ENCODE results near the gene NPTX2. TPM values are rescaled to one million over a fixed set of nuclear protein-coding genes. Genes with fewer than 3 reads are reported as not detected.
"Not testable (repeated sequence)": the region's sequence is repeated elsewhere in the genome, so short reads cannot be mapped to it uniquely, and the experiment has no call there.

Gene NPTX2, protein sequence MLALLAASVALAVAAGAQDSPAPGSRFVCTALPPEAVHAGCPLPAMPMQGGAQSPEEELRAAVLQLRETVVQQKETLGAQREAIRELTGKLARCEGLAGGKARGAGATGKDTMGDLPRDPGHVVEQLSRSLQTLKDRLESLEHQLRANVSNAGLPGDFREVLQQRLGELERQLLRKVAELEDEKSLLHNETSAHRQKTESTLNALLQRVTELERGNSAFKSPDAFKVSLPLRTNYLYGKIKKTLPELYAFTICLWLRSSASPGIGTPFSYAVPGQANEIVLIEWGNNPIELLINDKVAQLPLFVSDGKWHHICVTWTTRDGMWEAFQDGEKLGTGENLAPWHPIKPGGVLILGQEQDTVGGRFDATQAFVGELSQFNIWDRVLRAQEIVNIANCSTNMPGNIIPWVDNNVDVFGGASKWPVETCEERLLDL
- total RNA-seq, result not detected in 2 replicates

DNA sequence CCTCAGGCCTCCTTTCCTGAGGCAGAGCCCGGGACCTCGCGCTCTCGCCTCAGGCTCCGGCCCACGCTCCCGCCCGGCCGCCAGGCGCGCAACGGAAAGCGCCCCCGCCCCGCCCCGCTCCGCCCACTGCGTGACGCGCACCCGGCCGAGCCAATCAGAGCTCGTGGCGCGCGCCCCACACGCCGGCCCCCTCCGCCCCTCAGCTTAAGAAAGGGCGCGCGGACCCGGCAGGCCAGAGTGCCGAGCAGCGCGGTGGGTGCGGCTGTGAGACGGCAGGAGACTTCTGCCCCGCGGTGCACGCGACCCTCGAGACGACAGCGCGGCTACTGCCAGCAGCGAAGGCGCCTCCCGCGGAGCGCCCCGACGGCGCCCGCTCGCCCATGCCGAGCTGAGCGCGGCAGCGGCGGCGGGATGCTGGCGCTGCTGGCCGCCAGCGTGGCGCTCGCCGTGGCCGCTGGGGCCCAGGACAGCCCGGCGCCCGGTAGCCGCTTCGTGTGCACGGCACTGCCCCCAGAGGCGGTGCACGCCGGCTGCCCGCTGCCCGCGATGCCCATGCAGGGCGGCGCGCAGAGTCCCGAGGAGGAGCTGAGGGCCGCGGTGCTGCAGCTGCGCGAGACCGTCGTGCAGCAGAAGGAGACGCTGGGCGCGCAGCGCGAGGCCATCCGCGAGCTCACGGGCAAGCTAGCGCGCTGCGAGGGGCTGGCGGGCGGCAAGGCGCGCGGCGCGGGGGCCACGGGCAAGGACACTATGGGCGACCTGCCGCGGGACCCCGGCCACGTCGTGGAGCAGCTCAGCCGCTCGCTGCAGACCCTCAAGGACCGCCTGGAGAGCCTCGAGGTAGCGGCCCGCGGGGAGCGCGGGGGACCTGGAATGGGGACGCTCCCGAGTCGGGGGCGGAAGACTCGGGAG, at the start of gene NPTX2:
Gene NPTX2 (plus strand): TSS at position 235 of the 909 bp plus-strand sequence. CDS start 177 bp downstream, at position 412.
- peaks cover 6% of the 10 kb centered on the region for H3K9me3 Mint-ChIP-seq
- no peak within 1 kb of the TSS for H3K4me3 Mint-ChIP-seq
- H3K36me3 Mint-ChIP-seq (ENCODE audit: low read depth), result no peaks in the 10 kb centered on the region
- H3K4me1 Mint-ChIP-seq, result no peaks in the 10 kb centered on the region
- DNase-seq, result peak; percentile 57
- intact Hi-C loops (cut with micrococcal nuclease), result loop anchor here (10.0 kb wide), 1 partner anchor 1593 kb away; the partner anchor contains the start of gene DLX5
- H3K27me3 Mint-ChIP-seq, result peaks cover 38% of the 10 kb centered on the region
- H3K27ac Mint-ChIP-seq, result no peak within 1 kb of the TSS

DNA sequence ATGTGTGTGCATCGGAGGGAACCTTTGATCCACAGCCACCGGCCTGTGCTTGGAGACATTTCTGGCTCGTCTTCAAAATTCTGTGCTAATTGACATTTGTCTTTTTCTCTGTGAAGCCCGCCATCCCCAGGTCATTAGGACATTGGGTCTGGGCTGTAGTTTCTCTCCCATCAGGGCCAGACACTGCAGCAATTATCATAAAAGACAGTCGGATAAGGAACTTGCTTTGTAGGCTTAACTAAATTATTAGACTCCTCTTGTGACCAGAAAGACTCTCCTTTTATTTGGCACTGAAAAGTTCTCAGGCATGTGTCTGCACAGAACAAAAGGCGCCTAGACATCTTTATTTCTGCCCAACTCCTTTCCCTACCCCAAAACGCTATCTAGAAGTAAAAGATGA, 49.1 kb upstream of the NPTX2 start:
- H3K27ac Mint-ChIP-seq, result no peak overlapping the region

DNA sequence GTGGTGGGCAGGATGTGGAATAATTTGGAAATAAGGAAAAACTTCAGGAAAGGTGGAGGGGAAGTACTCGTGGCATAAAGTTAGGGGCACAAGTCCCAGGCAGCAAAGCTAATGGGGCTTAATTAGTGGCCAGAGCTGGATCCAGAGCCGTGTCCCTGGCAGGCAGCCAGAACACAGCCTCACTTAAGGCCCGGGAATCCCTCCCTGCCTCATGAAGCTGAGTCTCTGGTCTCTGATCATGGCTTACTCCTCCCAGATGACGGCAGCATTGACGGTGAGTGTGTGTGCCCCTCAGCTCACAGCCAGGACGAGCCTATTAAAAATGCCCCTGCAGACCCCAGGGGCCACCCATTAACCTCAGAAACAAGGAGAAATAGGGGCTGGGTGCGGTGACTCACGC, 48.2 kb upstream of the NPTX2 start:
- no peak for DNase-seq
- no peaks in the 10 kb centered on the region for H3K36me3 Mint-ChIP-seq (ENCODE audit: low read depth)
- H3K4me1 Mint-ChIP-seq, result no peaks in the 10 kb centered on the region
- no peak overlapping the region for H3K4me3 Mint-ChIP-seq
- no peaks in the 10 kb centered on the region for H3K27me3 Mint-ChIP-seq
- H3K9me3 Mint-ChIP-seq, result peaks cover 9% of the 10 kb centered on the region
- no peak overlapping the region for H3K27ac Mint-ChIP-seq
- intact Hi-C loops (cut with micrococcal nuclease), result no loop called here

More for the DNA sequence above, 49.1 kb upstream of the NPTX2 start:
- peaks cover 9% of the 10 kb centered on the region for H3K9me3 Mint-ChIP-seq
- no peaks in the 10 kb centered on the region for H3K36me3 Mint-ChIP-seq (ENCODE audit: low read depth)
- intact Hi-C loops (cut with micrococcal nuclease), result no loop called here
- H3K27me3 Mint-ChIP-seq, result no peaks in the 10 kb centered on the region
- no peak for DNase-seq
- H3K4me1 Mint-ChIP-seq, result no peaks in the 10 kb centered on the region
- H3K4me3 Mint-ChIP-seq, result no peak overlapping the region

DNA sequence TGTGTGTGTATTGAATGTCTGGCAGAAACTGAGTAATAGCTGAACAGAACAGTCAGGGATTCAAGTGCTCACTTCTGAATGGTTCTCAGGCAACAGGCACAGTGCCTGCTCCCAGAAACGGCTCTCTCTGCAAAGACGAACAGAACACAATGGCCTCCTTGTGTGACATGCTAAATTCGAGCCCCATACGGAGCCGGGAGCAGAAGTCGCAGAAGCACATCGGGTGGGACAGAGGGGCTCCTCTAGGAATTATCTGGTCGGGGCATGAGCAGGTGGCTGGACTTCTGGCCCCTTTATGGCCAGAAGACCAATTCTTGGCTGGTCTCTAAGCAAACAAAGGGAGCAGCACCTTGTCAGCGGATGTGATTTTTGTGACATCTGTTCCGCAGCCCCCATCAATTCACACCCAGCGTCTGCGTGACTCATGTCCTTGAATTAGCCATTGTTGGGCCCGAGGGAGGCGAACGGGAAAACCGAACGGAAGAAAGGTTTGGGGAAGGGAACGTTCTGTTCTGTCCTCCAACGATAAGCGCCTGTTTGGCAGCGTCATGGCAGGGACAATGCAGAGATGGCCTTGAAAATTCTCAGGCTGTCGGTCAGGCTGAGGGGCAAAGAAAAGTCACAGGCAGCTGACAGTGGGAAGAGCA, 47.3 kb upstream of the NPTX2 start:
- H3K9me3 Mint-ChIP-seq, result peaks cover 7% of the 10 kb centered on the region
- no peak for DNase-seq
- H3K36me3 Mint-ChIP-seq (ENCODE audit: low read depth), result no peaks in the 10 kb centered on the region
- no peak overlapping the region for H3K27ac Mint-ChIP-seq
- no peaks in the 10 kb centered on the region for H3K27me3 Mint-ChIP-seq
- H3K4me1 Mint-ChIP-seq, result no peaks in the 10 kb centered on the region
- intact Hi-C loops (cut with micrococcal nuclease), result no loop called here
- no peak overlapping the region for H3K4me3 Mint-ChIP-seq

DNA sequence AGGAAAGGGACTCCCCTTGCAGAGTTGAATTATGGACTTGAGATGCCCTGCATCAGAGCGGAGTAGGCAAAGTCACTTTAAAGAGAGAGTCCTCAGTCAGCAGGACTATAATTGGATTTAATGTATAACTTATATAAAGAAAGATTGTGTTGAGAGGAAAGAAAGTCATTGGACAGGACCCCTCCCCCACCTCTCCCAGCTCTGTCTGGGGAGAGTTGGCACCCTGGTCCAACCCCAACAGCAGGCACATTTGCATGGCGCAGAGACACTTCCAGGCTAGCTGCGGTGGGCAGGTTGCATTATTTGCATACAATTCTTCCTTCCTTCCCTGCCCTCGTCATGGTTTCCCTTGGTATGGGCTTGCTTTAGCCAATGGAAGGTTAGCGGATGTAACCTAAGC, 46.1 kb upstream of the NPTX2 start:
- no peak for DNase-seq
- no peaks in the 10 kb centered on the region for H3K4me1 Mint-ChIP-seq
- H3K9me3 Mint-ChIP-seq, result peaks cover 4% of the 10 kb centered on the region
- no peaks in the 10 kb centered on the region for H3K27me3 Mint-ChIP-seq
- intact Hi-C loops (cut with micrococcal nuclease), result no loop called here
- no peak overlapping the region for H3K27ac Mint-ChIP-seq
- no peaks in the 10 kb centered on the region for H3K36me3 Mint-ChIP-seq (ENCODE audit: low read depth)
- no peak overlapping the region for H3K4me3 Mint-ChIP-seq

DNA sequence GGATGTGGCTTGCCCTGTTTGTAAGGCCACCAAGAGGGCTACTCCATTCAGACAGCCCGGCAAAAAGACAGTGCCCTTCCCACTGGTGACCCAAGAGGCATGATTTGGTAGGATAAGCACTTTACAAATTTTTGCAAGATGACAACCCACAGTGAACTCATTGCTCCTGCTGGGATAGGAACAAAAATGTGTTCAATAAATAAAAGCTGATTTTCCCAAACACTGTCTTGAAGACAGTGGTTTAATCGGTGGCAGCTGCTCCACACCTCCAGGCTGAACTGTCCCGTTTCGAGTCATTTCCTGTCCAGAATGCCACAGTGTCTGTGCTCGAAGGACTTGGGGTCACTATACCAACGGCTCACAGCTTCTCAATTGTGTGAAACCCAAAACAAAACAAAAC, 45.1 kb upstream of the NPTX2 start:
- no peaks in the 10 kb centered on the region for H3K27me3 Mint-ChIP-seq
- no peak overlapping the region for H3K27ac Mint-ChIP-seq
- H3K4me1 Mint-ChIP-seq, result no peaks in the 10 kb centered on the region
- DNase-seq, result no peak
- H3K36me3 Mint-ChIP-seq (ENCODE audit: low read depth), result no peaks in the 10 kb centered on the region
- intact Hi-C loops (cut with micrococcal nuclease), result no loop called here
- H3K4me3 Mint-ChIP-seq, result no peak overlapping the region
- peaks cover 8% of the 10 kb centered on the region for H3K9me3 Mint-ChIP-seq

DNA sequence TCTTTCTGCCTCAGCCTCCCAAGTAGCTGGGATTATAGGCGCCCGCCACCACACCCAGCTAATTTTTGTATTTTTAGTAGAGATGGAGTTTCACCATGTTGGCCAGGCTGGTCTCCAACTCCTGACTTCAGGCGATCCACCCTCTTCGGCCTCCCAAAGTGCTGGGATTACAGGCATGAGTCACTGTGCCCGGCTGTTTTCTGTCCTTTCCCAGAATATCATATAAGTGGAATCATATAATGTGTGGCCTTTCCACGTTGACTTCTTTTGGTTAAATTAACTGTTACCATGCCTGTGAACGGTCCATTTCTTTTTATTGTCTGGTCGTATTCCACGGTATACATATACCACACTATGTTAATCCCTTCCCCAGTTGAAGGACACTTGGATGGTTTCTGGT, 44.4 kb upstream of the NPTX2 start:
- H3K4me3 Mint-ChIP-seq; H3K27ac Mint-ChIP-seq; H3K27me3 Mint-ChIP-seq; H3K9me3 Mint-ChIP-seq; H3K4me1 Mint-ChIP-seq; intact Hi-C loops (cut with micrococcal nuclease); DNase-seq; H3K36me3 Mint-ChIP-seq (ENCODE audit: low read depth): not testable (repeated sequence)

DNA sequence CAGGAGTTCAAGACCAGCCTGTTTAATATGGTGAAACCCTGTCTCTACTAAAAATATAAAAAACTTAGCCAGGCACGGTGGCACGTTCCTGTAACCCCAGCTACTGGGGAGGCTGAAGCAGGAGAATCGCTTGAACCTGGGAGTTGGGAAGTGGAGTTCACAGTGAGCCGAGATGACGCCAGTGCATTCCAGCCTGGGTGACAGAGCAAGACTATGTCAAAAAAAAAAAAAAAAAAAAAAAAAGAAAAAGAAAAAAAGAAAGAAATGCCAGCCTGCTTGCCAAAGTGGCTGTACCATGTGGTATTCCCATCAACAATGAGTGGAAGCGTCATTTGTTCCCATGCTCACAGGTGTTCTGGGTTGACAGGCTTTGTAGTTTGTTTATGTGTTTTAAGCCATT, 43.3 kb upstream of the NPTX2 start:
- H3K36me3 Mint-ChIP-seq (ENCODE audit: low read depth), result no peaks in the 10 kb centered on the region
- intact Hi-C loops (cut with micrococcal nuclease), result no loop called here
- H3K27me3 Mint-ChIP-seq, result no peaks in the 10 kb centered on the region

DNA sequence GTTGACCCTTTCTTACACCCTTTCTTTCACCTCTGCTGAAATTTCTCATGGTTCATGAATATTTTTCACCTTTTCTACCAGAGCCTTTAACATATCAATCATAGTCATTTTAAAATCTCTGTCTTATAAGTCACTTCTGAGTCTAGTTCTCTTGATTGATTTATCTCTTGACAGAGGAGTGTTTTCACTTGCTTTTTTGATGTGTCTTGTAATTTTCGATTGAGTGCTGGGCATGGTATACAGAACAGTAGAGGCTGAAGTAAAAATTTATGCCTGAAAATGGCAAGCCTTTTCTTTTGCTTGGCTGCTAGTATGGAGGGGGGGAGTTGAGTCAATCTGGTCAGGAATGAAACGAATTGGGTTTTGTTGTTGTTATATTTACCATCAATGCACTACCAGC, 41.2 kb upstream of the NPTX2 start:
- intact Hi-C loops (cut with micrococcal nuclease), result no loop called here
- Mint-ChIP-seq H3K4me3 (no peak overlapping the region), H3K27ac (no peak overlapping the region), H3K4me1 (no peaks in the 10 kb centered on the region), H3K9me3 (peaks cover 8% of the 10 kb centered on the region), H3K27me3 (no peaks in the 10 kb centered on the region), H3K36me3 (ENCODE audit: low read depth) (no peaks in the 10 kb centered on the region)
- no peak for DNase-seq

More for the DNA sequence above, 43.3 kb upstream of the NPTX2 start:
- H3K4me3 Mint-ChIP-seq, result no peak overlapping the region
- H3K27ac Mint-ChIP-seq, result no peak overlapping the region
- no peak for DNase-seq
- H3K9me3 Mint-ChIP-seq, result peaks cover 8% of the 10 kb centered on the region
- no peaks in the 10 kb centered on the region for H3K4me1 Mint-ChIP-seq

DNA sequence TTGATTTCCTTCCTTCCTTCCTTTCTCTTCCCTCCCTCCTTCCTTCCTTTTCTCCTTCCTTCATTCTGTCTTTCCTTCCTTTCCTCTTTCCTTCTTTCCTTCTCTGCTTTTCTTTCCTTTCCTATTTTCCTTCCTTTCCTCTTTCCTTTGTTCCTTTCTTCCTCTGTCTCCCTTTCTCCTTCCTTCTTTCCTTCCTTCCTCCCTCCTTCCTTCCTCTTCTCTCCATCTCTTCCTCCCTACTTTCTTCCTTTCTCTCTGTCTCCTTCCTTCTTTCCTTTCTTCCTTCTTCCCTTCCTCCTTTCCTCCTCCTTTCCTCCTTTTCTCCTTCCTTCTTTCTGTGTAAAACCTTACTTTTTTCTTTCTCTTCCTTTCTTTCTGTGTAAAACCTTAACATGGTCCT, 32.3 kb upstream of the NPTX2 start:
- H3K36me3 Mint-ChIP-seq (ENCODE audit: low read depth), result no peaks in the 10 kb centered on the region
- intact Hi-C loops (cut with micrococcal nuclease), result no loop called here
- no peaks in the 10 kb centered on the region for H3K9me3 Mint-ChIP-seq
- H3K4me3 Mint-ChIP-seq, result no peak overlapping the region
- no peak overlapping the region for H3K27ac Mint-ChIP-seq
- H3K4me1 Mint-ChIP-seq, result no peaks in the 10 kb centered on the region
- DNase-seq, result no peak
- H3K27me3 Mint-ChIP-seq, result no peaks in the 10 kb centered on the region

DNA sequence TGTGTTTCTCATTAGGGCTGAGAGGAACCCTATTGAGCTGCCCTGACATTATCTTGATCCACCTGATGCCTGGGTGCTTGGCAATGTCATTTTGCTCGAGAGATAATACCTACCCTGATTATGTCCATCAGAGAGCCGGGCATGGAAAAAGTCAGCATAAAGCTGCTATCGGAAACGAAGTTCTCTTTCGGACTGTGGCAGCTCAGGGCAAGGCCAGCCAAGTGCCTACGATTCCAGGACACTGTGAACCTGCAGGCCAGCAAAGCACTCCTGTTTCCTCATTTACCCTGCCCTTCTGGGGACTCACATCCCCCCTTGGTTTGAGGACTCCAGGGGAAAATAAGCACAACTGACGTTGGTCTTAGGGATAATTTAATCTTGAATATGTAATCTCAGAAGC, 25.2 kb upstream of the NPTX2 start:
- Mint-ChIP-seq H3K27me3 (no peaks in the 10 kb centered on the region), H3K9me3 (no peaks in the 10 kb centered on the region), H3K4me1 (no peaks in the 10 kb centered on the region), H3K36me3 (ENCODE audit: low read depth) (no peaks in the 10 kb centered on the region), H3K4me3 (no peak overlapping the region), H3K27ac (no peak overlapping the region)
- intact Hi-C loops (cut with micrococcal nuclease), result no loop called here
- no peak for DNase-seq

DNA sequence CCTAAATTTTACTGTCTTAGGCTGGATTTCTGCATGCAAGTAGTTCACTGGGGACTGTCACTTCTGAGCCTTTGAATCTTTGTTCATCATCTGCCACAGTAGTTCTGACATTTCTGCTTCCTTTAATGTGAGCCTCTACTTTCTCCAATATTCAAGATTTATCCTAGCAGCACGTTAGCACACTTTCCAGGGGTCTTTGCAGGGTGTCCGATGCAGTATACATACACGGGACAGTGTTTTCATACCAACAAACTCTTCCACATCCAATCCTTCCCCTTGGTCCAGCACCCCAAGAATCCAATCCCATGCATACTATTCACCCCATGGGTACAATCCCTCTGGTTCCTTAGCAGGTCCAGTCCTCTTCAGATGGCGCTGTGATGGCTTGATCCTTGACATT, 22.7 kb upstream of the NPTX2 start:
- Mint-ChIP-seq H3K9me3 (no peaks in the 10 kb centered on the region), H3K4me1 (no peaks in the 10 kb centered on the region), H3K36me3 (ENCODE audit: low read depth) (no peaks in the 10 kb centered on the region), H3K27me3 (no peaks in the 10 kb centered on the region), H3K27ac (no peak overlapping the region), H3K4me3 (no peak overlapping the region)
- intact Hi-C loops (cut with micrococcal nuclease), result no loop called here
- no peak for DNase-seq

DNA sequence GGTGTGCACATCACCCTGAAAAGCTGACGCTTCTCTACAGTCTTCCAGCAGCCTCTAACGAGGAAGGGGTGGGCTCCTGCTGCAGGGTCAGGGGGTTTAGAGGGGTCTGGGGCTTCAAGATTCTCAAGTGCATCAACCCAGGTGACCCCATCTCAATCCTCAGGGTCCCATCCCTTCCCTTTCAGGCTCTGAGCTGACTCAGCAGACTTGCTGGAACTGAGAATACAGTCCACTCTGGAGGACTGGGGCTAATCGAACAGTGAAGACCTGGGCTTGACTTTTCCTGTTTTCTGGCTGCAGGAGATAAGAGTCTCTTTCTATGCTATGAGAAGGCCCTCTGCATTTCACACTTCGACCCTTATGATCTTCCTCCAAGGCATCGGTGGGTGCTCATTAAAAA, 22.3 kb upstream of the NPTX2 start:
- Mint-ChIP-seq H3K27ac (no peak overlapping the region), H3K4me3 (no peak overlapping the region), H3K9me3 (no peaks in the 10 kb centered on the region), H3K27me3 (no peaks in the 10 kb centered on the region), H3K4me1 (no peaks in the 10 kb centered on the region), H3K36me3 (ENCODE audit: low read depth) (no peaks in the 10 kb centered on the region)
- DNase-seq, result no peak
- intact Hi-C loops (cut with micrococcal nuclease), result no loop called here

All from activated CD4-positive, alpha-beta T cell treated with anti-CD3 and anti-CD28 coated beads, Interleukin-2, amount 10 ng/mL, durations not matched to agents 24 days and 14 days (primary cell).